Left ventricle myocardium superior (tissue), 1 donor: ENCODE measurements around the gene SLC22A23. TPM values are rescaled to one million over a fixed set of nuclear protein-coding genes. Genes with fewer than 3 reads are reported as not detected.
"Not testable (repeated sequence)": the region's sequence is repeated elsewhere in the genome, so short reads cannot be mapped to it uniquely, and the experiment has no call there.

Experiments used
- ATAC-seq: fragments of 200-7000 bp; cut with Tn5 transposase; one replicate; pipeline ENCODE4 v1.9.1; 2020; ENCODE audit warnings: mild to moderate bottlenecking, moderate library complexity
- DNase-seq: peaks from one replicate; pipeline ENCODE4 v3.0.0-alpha.2; 2020
- intact Hi-C: fragments of 100-400 bp; cut with micrococcal nuclease; formaldehyde crosslinking; loops from one replicate; pipeline ENCODE4 v1.11.0; 2022
- total RNA-seq: library from RNA; stranded (reverse); fragmentation: NEBNext Ultra II Directional; extraction: Animal tissue kit (Norgen Biotek cat#: 25700); gene quantifications from one replicate; pipeline ENCODE4 v1.2.1, GENCODE V29; 2021
- donor health status: DM: no; HTN: yes; CAD: no; lungs with severe emphysema.

Gene SLC22A23
- total RNA-seq, 1 donor from 2014 or later: 7.1 TPM

DNA sequence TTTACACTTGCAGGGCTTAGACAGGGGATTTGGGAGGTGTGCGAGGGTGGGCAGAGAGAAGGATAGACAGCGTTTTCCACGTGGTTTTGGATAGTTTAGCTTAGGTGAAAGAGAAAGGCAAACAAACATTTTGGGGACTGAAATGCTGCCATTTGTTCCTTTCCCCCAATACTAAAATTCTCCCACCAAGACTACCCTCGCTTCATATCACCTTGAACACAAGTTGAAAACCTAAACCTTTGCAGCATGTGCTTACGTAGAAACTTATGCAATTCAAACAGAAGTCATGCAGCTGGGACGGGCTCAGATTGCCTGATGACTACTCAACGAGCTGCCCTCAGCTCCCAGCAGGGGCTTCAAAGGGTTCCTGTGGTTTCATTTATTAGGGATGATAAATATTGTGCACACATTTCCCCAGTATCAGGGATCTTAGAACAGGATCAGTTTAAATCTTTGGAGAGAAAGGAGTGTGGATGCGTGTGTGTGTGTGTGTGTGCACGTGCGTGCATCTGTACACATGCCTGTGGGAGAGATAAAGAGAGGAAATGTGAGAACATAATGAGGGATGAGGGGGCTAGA, 77.3 kb downstream of the SLC22A23 start:
- no peak for ATAC-seq

DNA sequence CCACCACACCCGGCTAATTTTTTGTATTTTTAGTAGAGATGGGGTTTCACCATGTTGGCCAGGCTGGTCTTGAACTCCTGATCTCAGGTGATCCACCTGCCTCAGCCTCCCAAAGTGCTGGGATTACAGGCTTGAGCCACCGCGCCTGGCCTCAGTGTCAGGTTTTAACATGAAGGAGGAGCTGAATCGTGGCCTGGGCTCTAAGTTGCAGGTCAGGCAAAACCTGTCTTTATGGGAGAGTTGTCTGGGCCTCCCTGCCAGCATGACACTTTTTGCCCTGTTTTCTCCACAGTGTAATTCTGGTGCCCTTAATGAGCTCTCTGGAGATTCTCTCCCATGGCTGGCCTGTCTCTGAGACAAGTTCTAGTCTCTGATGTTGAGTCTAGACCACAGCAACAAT, 78.0 kb downstream of the SLC22A23 start:
- ATAC-seq, intact Hi-C loops: not testable (repeated sequence)

More for the DNA sequence above, 77.3 kb downstream of the SLC22A23 start:
- intact Hi-C loops: no loop called here
- DNase-seq: no peak

DNA sequence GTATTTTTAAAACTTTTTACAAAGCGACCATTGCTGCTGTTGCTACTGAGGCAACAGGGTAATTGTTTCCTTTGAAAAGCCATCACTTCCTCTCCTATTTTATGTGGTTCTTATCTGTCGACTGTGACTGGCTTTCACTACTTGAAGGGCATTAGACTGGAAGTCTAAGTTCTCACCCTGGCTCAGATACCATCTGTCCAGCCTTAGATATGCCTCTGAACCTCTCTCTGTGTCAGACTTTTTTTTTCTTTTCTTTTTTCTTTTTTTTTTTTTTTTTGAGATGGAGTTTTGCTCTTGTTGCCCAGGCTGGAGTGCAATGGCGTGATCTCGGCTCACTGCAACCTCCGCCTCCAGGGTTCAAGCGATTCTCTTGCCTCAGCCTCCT, 78.5 kb downstream of the SLC22A23 start:
- DNase-seq, ATAC-seq, intact Hi-C loops: not testable (repeated sequence)

More for the DNA sequence above, 78.0 kb downstream of the SLC22A23 start:
- DNase-seq: not testable (repeated sequence)

DNA sequence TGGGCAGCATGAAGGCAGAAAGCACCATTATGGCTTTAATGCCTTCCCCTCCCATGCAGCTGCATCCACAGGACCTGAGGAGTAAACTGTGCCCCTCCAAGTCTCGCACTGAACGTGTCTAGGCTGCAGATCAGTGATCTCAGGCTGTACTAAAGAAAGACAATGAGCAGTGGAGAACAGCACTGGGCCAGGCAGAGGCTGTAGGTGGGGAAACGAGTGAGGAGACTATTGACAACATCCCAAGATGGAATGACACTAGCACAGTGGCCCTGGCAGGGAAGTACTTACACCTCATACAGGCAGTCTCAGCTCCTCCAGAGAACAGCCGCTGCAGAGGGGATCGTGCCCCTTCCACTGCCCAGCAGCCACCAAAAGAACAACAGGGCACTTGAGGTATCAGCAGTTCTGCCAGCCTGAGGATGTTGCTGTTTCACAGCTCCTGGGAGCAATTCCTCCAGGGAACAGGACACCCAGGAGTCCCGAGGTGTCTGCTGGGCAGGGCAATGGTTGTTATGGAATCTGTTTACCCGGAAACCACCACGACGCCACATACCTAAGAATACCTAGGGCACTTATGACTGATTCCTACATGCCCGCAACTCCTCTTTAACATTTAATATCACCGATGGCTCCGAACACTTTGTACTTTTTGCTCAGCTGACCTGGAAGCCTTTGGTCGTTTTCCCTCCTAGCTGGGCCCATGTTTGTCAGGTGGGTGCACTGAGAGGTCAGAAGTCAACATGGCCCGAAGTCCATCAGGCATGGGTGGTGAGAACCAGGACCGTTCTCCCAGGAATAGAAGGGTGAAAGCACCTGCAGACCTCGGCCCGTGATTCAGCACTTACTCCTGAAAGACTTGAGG, 79.1 kb downstream of the SLC22A23 start:
- intact Hi-C loops: no loop called here
- peak; percentile 55 for ATAC-seq
- no peak for DNase-seq

DNA sequence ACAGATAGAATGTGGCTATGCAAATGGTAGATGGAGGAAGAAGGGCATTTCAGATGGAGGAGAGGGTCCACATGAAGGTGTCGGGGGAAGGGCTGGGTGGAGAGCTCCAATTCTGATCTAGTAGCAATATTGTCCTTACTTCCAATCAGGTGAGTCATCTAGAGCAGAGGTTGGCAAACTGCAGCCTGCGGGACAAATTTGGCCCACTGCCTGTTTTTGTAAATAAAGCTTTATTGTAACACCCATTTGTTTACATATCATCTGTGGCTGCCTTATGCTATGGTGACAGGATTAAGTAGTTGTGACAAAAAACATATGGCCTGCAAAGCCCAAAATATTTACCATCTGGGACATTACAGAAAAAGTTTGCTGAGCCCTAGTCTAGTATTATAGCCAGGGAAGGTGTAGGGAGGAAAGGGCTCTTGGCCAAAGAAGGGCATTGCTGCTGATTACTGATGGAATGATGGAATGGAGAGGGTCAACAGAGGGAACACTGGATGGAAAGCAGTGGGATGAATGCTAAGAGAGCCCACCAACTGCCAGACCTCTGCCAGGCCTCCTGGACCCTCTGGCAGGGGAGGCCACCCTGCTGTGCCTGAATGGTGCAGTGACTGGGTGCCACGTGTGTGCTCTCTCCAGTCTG, 79.8 kb downstream of the SLC22A23 start:
- intact Hi-C loops: no loop called here
- DNase-seq (no peak), ATAC-seq (no peak)

DNA sequence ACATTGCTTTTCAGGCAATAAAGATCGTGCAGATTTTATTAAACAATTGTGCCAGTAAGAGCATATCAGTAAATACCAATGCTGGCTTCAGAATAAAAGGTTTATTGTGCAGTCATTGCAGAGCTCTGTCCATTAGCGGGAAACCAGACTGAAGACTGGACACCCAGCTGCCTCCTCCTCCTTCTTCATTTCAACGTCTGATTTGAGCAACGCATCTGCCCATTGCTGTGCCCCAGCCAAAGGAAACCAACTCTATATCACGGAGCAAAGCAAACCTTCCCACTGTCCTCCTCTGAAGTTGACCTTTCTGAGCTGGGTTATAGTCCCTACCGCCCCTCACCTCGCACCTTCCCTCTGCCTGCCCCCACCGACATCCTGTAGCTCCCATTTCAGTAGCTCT, 80.8 kb downstream of the SLC22A23 start:
- intact Hi-C loops: no loop called here
- ATAC-seq (no peak), DNase-seq (no peak)

DNA sequence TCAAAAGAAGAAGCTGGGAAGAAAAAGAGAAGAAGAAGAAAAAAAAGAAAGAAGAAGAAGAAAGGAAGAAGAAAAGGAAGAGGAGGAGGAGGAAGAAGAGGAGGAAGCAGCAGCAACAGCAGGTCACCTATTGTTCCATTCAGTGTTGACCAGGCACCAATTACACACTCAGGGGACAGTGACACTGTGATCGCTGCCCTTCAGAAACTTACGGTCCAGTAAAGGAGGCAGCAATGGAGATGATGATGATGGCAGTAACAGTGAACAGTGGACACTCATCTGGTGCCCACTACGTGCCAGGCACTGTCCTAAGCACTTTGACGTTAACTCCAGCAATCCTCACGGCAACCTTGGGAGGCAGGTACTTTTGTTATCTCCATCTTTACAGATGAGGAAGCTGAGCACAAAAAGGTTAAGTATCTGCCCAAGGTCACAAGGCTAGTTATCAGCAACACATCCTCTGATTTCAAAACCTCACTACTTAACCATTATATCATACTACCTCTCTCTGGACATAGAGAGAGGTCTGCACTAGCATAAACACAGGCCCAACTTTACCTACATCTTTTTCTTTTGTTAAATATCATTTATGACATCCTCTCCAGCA, 83.2 kb downstream of the SLC22A23 start:
- intact Hi-C loops: no loop called here
- no peak for ATAC-seq
- no peak for DNase-seq

DNA sequence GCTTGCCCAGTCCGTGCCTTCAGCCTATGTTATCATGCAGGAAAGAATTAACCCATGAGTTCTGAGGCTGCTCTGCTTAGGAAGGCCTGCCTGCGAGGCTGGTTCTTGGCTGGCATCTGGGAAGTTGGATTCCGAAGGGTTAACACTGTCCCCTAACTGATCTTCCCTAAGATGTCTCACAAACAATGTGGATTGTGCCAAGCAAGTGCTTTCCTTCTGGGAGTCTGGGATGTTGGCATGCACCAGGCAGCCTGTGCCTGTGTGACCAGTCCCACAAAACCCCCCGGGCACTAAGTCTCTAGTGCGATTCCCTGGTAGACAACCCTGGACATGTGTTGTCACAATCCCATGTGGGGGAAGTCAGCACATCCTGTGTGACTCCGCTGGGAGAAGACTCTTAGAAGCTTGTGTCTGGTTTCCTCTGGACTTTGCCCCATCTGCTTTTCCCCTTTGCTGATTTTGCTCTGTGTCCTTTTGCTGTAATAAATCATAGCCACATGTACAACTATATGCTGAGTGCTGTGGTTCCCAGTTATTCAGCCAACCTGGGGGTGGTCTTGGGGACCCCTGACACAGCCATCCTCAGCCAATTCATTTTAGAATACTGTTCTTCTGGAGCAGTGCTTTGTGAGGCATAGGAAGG, 83.8 kb downstream of the SLC22A23 start:
- DNase-seq (no peak), ATAC-seq (no peak)
- intact Hi-C loops: no loop called here

DNA sequence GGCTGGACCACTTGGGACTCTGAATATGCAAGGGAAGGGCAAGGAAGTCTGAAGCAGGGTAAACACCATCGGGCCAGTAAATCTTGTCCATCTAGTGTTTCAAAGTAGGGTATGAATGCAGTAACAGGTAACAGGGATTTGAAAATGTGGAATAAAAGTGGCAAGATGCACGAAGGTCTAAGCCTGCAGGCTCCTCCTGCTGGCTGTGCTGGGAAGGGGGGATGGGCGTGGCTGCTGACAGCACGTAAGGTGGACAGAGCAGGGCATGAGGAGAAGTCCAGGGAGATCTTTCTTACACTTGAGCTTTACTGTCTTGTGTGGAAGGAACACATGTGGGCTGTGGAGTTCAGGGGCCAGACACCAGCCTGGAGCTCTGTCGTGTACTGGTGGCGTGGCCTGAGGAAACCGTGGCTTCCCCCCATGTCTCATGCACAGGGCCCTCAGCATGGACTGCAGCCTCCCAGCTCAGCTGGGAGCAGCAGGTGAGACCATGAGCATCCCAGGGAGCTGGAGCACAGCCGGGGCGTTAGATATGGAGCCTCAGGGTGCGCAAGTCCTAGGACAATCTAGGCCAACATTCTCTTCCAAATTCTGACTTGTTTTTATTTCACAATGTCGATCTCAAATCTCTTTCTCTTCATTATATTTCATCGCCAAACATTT, 84.5 kb downstream of the SLC22A23 start:
- intact Hi-C loops: no loop called here
- ATAC-seq: no peak
- no peak for DNase-seq

DNA sequence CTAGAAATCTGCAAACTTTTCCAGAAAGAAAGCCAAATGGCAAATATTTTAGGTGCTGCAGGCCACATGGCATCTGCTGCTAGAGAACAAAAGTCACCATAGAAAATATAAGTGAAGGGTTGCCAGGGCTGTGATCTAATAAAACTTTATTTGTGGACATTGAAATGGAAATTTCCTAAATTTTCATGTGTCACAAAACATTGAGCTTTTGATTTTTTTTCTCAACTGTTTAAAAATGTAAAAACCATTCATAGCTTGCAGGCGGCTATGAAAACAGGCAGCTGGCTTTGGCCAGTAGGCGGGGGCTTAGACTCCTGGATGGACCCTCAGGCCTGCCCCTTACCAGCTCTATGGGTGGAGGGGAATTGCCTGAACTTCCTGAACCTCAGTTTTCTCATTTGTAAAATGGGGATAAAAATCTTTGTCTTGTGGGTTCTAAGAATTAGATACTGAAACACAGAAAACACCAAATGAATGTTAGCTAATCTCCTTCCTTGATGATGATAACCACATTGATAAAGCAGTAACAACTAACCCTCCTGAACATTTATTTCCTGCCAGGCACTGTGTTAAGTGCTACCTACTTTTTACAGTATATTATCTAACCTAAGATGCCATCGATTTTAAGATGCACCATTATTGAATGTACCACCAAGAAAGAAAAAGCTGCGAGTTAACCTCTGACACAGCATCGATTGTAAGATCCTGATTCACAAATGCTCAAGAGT, 85.5 kb downstream of the SLC22A23 start:
- no peak for ATAC-seq
- no peak for DNase-seq
- intact Hi-C loops: no loop called here

DNA sequence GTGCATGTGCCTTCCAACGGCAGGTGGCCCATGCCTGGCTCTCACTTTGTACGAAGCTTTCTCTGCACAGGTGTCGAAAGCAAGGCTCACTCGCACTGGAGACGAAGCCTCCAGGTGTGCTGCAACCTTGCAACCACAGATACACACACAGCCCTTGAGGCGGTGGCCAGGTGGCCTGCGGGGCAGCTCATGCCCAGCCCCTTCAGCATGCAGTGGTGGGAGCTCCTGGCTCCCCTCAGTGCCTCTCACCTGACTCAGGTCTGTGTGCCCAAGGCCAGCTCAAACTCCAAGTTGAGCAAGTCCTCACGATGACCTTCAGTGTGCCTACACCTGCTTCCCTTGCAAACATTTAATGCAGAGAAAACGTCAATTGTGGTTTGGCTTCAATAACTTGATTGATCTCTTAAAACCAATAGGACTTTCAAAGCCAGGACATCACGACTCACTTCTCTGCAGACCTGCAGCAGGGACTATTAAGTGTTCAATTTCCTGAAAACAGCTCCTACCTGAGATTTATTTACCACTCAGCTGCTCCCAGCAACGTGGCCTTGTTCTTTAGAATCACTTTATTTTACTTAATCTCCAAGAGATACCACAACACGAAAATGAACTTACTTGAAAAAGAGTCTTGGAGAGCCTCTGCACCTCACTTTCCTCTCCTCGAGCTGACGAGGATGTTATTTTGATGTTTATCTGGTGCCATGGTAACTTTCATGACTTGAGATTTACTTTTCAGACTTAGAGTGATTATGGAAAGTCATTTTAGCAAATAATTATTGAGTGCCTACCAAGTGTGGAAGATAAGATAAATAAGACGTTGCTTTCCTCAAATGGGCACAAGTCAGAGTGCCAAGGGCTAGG, 86.3 kb downstream of the SLC22A23 start:
- ATAC-seq: no peak
- no peak for DNase-seq
- intact Hi-C loops: no loop called here

DNA sequence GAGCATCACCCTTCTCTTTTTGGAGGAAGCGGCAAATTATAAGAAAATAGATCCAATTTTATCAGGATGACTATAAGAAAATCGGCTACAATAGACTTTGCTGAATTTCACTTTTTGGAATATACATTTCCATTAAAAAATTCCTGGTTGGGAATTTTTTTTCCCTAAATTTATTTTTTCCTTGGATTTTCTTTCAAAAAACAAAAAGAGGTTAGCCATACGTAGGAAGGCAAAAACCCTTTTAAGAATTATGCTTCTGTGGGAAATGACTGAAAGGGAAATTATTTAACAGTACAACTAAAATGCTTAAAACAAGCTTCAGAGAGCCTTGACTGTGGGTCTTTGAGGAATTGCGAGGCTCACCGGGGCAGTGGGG, 86.9 kb downstream of the SLC22A23 start:
- DNase-seq (no peak), ATAC-seq (no peak)
- intact Hi-C loops: no loop called here

DNA sequence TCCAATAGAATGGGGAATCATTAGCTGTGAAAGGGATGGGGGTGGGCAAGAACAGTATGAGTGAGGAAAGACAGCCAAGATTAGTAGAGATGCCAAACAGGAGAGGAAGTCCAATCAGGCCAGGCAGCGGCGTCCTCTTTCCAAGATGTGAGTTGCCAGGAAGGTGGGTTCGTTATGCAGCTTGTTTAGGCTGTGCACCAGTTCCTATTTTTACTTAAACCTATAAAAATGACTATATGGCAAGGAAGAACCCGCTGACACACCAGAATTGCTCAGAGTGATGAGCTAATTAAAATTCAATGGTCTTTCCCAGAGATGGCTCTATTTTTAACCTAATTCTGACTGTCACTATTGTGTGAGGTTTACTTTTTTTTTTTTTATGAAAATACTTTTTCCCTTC, 88.2 kb downstream of the SLC22A23 start:
- intact Hi-C loops: no loop called here
- ATAC-seq (peak; percentile 16), DNase-seq (no peak)

DNA sequence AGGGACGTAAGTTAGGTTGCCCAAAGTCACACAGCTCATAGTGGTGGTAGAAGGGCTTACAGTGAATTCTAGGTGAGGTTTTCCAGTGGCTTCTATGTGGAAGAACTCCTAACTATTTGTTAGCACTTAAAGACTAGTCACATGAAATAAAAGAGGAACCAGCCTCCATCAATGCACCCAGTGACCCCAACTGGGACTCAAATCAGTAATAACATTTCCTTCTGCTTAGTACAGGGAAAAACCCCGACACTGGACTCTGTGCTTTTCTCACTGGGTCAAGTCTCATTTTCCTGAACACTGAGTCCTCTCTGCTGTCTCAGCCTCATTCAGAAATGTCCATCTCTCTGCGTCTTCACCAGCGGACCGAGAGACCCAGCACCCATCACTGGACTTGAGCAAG, 89.2 kb downstream of the SLC22A23 start:
- peak; percentile 50 for ATAC-seq
- intact Hi-C loops: no loop called here
- DNase-seq: no peak

DNA sequence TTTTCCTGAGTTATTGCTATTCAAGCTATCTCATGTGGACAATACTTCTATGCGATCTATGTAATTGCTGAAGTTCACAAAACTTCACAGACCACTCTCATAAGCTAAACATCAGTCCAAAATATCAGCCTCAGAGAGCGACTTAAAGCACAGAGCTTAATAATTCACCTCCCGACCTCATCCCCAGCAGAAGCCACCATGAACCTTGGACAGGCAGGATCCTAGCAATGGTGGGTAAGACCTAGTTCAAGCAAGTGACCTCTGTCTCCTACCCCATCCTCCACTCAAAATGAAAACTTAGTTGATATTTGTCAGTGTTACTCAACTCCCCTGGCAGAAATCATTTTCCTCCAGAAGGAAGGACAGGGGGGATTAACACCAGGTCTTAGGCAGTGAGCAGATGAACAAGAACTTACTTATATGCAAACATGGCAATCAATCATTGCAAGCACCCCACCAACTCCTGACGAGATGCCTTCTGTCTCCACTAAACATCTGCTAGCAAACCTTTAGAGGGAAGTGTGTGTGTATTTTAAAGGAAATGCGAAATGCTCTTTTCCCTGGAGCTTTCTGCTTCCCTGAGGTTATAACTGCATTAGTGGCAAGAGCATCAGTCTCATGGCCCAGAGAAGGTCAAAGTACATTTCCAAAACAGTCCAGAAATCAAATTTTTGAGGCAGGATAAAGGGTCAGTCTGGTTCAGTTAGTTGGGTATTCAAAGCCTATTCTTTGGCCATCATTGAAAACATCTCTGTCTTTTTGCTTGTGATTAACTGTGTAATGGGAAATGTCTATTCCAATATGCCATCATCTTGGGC, 90.0 kb downstream of the SLC22A23 start:
- DNase-seq: no peak
- intact Hi-C loops: no loop called here
- ATAC-seq: no peak

DNA sequence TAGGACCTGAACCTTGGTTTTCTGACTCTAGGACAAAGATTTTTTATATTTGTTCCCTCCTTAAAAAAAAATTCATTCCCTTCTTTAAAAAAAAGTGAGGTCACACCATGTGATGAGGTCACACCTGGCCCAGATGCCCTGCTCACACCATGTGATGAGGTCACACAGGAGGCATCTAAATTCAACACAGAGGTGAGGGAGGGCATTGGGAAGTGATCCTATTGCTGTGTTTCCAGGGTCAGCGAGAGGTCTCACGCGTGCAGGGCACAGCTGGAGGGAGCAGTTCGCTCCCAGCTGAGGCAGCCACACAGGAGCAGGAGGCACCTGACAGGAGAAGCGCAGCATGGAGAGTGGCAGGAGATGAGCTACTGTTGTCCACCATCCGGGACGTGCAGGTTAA, 92.5 kb downstream of the SLC22A23 start:
- intact Hi-C loops: no loop called here
- ATAC-seq (no peak), DNase-seq (no peak)
